ENCODE measurements around the gene DIP2C. TPM values are rescaled to one million over a fixed set of nuclear protein-coding genes. Genes with fewer than 3 reads are reported as not detected.

Gene DIP2C
- total RNA-seq, 1 donor from 2014 or later = 52.6 TPM

- Mint-ChIP-seq H3K4me1 (ENCODE audit: low read depth, unreplicated experiment) (peaks cover 1% of the 10 kb centered on the region), H3K4me3 (ENCODE audit: unreplicated experiment) (no peak overlapping the region)
Observed at GRCh38 chr10:329361-330099, 359.9 kb downstream of the DIP2C start.

GRCh38 chr10:327889-328852 lies 361.3 kb downstream of the DIP2C start:
- H3K27me3 Mint-ChIP-seq (ENCODE audit: unreplicated experiment) = peaks cover 1% of the 10 kb centered on the region
- peaks cover 1% of the 10 kb centered on the region for H3K4me1 Mint-ChIP-seq (ENCODE audit: low read depth, unreplicated experiment)
- H3K36me3 Mint-ChIP-seq (ENCODE audit: unreplicated experiment) = no peaks in the 10 kb centered on the region
- H3K27ac Mint-ChIP-seq (ENCODE audit: unreplicated experiment) = no peak overlapping the region
- TF ChIP-seq CTCF (IDR thresholded peaks at IDR 0.05; ENCODE audit: partially characterized antibody, unreplicated experiment) = no peak
- peaks cover 4% of the 10 kb centered on the region for H3K9me3 Mint-ChIP-seq (ENCODE audit: unreplicated experiment)
- no peak overlapping the region for H3K4me3 Mint-ChIP-seq (ENCODE audit: unreplicated experiment)
- no peak for DNase-seq

More at GRCh38 chr10:329361-330099, 359.9 kb downstream of the DIP2C start:
- Mint-ChIP-seq H3K27me3 (ENCODE audit: unreplicated experiment) (peaks cover 1% of the 10 kb centered on the region), H3K36me3 (ENCODE audit: unreplicated experiment) (no peaks in the 10 kb centered on the region), H3K9me3 (ENCODE audit: unreplicated experiment) (peaks cover 2% of the 10 kb centered on the region), H3K27ac (ENCODE audit: unreplicated experiment) (peak overlapping the region; percentile 78)
- no peak for TF ChIP-seq CTCF (IDR thresholded peaks at IDR 0.05; ENCODE audit: partially characterized antibody, unreplicated experiment)
- DNase-seq = peak; percentile 24

- no peak for TF ChIP-seq CTCF (IDR thresholded peaks at IDR 0.05; ENCODE audit: partially characterized antibody, unreplicated experiment)
- peaks cover 4% of the 10 kb centered on the region for H3K9me3 Mint-ChIP-seq (ENCODE audit: unreplicated experiment)
- H3K4me1 Mint-ChIP-seq (ENCODE audit: low read depth, unreplicated experiment) = peaks cover 1% of the 10 kb centered on the region
- H3K27ac Mint-ChIP-seq (ENCODE audit: unreplicated experiment) = no peak overlapping the region
- no peak for DNase-seq
- H3K4me3 Mint-ChIP-seq (ENCODE audit: unreplicated experiment) = no peak overlapping the region
- H3K36me3 Mint-ChIP-seq (ENCODE audit: unreplicated experiment) = no peaks in the 10 kb centered on the region
- H3K27me3 Mint-ChIP-seq (ENCODE audit: unreplicated experiment) = no peaks in the 10 kb centered on the region
Observed at GRCh38 chr10:326894-327635, 362.4 kb downstream of the DIP2C start.

- H3K27ac Mint-ChIP-seq (ENCODE audit: unreplicated experiment) = no peak overlapping the region
- no peak for TF ChIP-seq CTCF (IDR thresholded peaks at IDR 0.05; ENCODE audit: partially characterized antibody, unreplicated experiment)
- peaks cover 4% of the 10 kb centered on the region for H3K9me3 Mint-ChIP-seq (ENCODE audit: unreplicated experiment)
Observed at GRCh38 chr10:326350-326749, 363.1 kb downstream of the DIP2C start.

More at GRCh38 chr10:326350-326749, 363.1 kb downstream of the DIP2C start:
- DNase-seq = no peak
- no peaks in the 10 kb centered on the region for H3K36me3 Mint-ChIP-seq (ENCODE audit: unreplicated experiment)
- no peak overlapping the region for H3K4me3 Mint-ChIP-seq (ENCODE audit: unreplicated experiment)
- no peaks in the 10 kb centered on the region for H3K27me3 Mint-ChIP-seq (ENCODE audit: unreplicated experiment)
- H3K4me1 Mint-ChIP-seq (ENCODE audit: low read depth, unreplicated experiment) = peaks cover 1% of the 10 kb centered on the region

Data from glutamatergic neuron (in vitro differentiated cells).